GM15510 (cell line): Measurements from ENCODE around the gene MEIS1.

ENCODE experiments used
- POLR2A ChIP-seq: IDR thresholded peaks from 3 replicates; pipeline ENCODE4 v1.6.1; 2011; ENCODE audit warnings: borderline replicate concordance; ENCODE audit not compliant: insufficient read length; ENCODE audit errors: extremely low read depth

MEIS1 gene

GRCh38 chr2:66434679-66435548 lies at the start of gene MEIS1:
MEIS1 (plus strand) TSS chr2:66435125; CDS start chr2:66435857, 732 bp downstream.
- TF ChIP-seq POLR2A = no peak

GRCh38 chr2:66387016-66387753 lies 47.7 kb upstream of the MEIS1 start:
- TF ChIP-seq POLR2A = no peak

- TF ChIP-seq POLR2A = no peak
These were observed 45.2 kb upstream of the MEIS1 start for GRCh38 chr2:66389651-66390131.

- no peak for TF ChIP-seq POLR2A
These were observed 44.8 kb upstream of the MEIS1 start for GRCh38 chr2:66390152-66390551.

- TF ChIP-seq POLR2A = no peak
These were observed 44.1 kb upstream of the MEIS1 start for GRCh38 chr2:66390811-66391210.

DNA sequence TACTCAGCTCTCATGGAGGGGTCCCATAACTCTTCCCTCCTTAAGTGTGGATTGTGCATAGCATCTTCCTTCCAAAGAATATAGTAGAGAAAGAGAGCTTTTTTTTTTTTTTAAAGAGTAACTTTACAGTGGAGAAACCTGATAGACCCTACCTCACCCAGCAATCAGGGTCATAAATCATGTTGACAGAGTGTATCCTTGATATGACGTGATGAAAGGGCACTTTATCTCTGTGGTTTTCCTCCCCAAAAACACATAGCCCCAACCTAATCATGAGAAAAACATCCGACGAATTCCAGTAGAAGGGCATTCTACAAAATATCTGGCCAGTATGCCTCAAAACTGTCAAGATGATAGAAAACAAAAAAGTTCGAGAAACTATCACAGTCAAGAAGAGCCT lies 29.5 kb upstream of the MEIS1 start:
- TF ChIP-seq POLR2A = no peak

DNA sequence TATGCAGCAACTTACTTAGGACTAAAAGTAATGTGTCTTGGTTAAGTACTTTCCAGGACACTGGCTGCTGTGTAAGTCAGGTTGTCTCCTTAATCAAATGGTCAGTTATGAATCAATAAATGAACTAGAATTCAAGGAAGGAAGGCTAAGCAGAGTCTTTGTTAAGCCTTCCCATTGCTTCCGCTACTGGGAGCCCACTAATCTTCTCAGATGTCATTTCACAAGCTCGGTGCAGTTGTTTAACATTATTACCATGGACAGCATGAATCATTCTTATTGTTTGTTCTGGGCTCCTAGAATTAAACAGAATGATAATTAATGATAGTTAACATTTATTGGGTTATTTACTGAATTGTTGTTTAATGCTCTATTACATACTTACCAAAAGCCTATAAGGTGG lies 26.0 kb upstream of the MEIS1 start:
- TF ChIP-seq POLR2A = no peak

GRCh38 chr2:66412874-66413273 lies 22.1 kb upstream of the MEIS1 start:
- no peak for TF ChIP-seq POLR2A

DNA sequence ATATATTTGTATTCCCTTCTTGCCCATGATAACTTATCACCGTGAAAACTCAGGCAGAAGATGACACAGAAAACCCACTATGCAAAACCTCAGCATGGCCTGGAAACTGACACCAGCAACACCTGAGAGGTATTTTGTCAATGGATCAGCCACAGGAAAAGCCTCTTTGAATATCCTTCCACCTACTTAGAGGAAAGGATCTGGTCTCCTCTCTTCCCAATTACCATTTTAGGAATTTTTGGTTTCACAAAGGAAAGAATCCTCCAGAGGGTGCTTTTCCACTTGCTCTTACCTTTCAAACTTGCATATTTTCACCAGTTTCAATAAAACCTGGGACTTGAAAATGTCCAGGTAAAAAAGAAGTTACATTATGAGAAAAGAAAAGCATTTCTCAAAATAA lies 20.0 kb upstream of the MEIS1 start:
- TF ChIP-seq POLR2A = no peak

DNA sequence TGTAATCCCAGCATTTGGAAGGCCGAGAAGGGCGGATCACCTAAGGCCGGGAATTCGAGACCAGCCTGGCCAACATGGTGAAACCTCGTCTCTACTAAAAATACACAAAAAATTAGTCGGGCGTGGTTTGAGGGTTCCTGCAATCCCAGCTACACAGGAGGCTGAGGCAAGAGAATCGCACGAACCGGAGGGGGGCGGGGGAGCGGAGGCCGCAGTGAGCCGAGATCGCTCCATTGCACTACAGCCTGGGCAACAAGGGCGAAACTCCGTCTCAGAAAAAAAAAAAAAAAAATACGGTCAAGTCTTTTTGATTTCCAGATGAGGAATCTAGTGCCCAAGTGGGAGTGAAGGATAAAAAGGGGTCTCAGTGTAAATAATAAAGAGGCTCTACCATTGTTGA lies 16.5 kb upstream of the MEIS1 start:
- no peak for TF ChIP-seq POLR2A

DNA sequence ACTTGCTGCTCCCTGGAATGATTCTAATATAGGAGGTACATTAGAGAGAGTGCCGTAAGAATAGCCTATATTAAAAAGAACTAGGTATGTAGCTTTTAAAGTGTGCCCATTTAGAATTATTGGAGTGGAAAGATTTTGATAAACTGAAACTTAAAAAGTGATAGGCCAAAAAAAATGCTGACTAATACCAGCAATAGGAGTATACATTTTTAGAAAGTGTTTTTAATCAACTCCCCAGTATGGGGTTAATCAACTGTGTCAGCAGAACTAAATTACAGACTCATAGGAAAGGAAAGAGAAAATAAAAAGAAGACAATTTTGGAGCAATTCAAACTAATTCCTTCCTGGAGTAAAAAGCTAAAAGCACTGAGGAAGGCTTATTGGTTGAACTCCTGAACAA lies 13.3 kb upstream of the MEIS1 start:
- no peak for TF ChIP-seq POLR2A

DNA sequence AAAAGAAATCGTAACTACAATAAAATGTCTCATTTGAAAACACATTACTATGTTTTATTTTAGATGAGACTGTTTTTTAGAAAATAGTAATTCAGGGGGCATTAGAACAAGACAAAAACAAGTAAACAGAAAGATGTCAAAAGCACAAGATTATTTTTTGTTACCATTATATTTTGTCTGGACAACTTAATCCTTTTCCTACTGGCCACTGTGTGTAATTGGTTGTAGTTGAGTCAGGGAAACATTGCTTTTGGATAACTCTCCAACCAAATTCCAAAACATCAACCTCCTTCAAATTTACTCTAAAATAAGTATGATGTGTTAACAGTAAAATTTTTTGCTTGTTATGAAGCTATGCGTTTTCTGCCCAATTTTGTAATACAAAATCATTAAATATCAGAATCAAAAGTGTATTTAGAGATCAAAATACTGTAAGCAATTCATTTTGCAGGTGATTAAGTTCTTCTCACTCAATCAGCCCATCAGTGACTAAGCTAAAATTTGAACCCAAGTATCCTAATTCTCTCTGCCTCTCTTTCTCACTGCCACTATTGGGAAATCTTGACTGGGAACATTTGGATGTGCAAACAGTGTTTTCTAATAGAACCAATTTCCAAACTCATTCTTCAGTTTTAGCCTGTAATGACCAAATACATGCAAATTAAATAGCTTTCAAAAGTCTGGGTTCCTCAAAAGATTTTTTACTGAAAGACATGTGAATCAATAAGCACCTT lies 11.4 kb upstream of the MEIS1 start:
- no peak for TF ChIP-seq POLR2A

- TF ChIP-seq POLR2A = no peak
These were observed 8.4 kb upstream of the MEIS1 start for GRCh38 chr2:66426244-66427111.

GRCh38 chr2:66427300-66427699 lies 7.6 kb upstream of the MEIS1 start:
- TF ChIP-seq POLR2A = no peak
